GM19023 (cell line): ENCODE measurements around the gene IL17RB.

ENCODE experiments used
- ATAC-seq: cut with Tn5 transposase; IDR thresholded peaks from one replicate; pipeline ENCODE4 v1.9.1; 2021; ENCODE audit warnings: mild to moderate bottlenecking, moderate library complexity; ENCODE audit not compliant: unreplicated experiment

The IL17RB gene

DNA sequence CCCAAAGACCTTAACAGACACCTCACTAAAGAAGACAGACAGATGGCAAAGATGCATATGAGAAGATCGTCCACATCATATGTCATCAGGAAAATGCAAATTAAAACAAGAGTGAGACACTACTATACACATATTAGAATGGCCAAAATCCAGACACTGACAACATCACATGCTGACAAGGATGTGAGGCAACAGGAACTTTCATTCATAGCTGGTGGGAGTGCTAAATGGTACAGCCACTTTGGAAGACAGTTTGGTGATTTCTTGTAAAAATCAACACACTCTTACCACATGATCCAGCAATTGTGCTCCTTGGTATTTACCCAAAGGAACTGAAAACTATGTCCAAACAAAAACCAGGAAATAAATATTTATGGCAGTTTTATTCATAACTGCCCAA, 17.8 kb upstream of the IL17RB start:
- no peak for ATAC-seq

DNA sequence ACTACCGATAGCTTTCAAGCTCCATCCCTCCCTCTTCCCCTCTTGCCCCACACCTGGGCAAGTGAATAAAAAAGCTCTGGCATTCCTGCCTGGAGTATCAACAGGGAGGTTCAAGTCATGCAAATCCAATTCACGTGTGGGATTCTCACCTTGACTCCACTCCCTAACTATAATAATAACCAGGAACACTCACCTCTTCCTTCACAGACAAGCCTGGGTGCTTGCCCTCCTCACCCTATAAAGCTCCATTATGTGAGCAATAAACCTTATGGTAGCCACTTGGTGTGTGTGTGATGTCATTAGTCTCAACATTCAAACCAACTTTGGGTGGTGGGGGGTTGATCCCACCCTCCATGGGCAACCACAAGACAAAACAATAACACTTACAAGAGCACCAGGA, 16.8 kb upstream of the IL17RB start:
- ATAC-seq = no peak

DNA sequence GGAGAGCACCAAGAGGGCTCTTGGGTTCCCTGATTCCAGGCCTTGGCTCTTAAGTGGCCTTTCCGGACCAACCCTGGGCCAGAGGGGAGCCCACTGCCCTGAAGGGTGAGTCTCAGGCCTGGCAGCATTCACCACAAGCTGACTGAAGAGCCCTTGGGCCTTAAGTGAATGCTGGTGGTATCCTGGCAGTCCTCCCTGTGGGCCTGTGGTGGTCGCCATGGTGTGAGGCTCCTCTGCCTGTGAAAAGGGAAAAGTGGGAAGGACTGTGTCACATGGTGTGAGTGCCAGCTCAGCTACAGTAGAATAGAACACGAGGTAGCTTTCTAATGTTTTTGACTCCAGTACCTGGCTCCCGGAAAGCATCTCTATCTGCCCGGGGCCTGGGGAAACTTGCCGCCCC, 15.4 kb upstream of the IL17RB start:
- no peak for ATAC-seq

DNA sequence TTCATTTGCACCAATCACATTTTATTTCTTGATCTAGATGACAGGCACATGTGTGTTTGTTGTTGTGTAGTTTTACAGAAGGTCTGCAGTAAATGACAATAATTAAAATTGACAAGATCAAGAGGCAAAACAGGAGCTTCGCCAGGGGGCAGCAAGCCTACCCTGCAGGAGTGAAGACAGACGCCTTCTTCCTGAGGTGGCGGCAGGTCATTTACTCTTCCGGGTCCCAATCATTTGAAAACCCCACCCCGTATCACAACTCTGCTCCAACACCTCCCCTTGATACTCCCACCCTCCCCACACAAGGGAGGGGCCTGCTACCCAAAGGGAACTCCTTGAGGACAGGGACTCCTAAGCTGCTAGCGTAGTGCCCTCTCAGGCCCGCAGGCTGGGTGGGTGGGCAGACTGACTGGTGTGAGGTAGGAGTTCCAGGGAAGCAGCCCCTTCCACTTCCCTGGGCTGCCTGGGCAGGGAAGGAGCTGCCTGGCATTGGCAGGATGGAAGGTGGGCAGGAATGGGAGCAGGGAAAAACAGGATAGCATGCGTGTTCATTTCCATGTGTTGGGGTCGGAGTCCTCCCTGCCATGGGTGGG, 13.2 kb upstream of the IL17RB start:
- ATAC-seq = no peak

DNA sequence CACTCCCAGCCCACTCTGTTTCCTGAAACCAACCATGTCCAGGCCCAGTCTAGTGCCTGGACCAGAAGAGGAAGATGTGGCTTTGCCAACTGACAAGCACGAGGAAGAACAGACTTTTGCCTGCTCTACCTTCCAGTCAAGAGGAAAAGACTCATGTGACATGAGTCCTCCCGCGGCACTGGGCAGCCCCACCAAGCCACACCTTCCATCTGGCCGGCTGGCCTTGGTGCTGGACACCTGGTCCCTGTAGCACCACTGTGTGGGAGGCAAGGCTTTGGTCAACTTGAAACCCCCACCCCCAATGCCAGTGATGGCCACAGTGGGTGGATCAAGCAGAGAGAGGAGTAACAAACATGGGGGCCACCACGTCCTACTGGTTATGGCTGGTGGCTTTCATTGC, 12.7 kb upstream of the IL17RB start:
- ATAC-seq = no peak

DNA sequence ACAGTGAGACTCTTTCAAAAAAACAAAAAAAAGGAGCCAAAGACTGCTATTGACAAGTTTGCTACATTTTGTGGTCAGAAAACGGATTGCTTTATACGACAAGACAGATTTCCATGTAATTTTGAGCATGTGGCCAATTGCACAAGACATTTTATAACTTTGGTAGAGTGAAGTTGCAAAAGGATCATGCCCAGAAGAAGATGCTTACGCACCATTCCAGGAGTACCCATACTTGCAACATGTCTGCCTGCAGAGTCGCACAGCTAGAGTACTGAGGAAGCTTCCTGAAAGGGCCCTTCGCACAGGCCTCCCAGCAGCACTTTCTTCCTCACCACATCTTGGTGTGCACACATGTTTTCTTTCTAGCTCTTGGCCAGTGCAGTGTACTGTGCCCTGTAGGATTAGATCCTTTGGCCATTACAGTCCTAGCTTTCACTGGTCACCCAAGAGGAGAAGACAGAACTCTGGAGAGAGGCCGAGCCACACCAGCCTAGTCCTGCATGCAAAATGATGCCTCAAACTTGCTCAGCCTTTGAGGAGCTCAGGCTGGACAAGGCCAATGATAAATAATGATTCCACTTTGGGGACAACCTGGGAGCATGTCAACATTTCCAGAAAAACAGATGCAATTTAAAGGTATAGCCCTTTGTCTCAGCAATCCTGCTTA, 11.8 kb upstream of the IL17RB start:
- no peak for ATAC-seq

DNA sequence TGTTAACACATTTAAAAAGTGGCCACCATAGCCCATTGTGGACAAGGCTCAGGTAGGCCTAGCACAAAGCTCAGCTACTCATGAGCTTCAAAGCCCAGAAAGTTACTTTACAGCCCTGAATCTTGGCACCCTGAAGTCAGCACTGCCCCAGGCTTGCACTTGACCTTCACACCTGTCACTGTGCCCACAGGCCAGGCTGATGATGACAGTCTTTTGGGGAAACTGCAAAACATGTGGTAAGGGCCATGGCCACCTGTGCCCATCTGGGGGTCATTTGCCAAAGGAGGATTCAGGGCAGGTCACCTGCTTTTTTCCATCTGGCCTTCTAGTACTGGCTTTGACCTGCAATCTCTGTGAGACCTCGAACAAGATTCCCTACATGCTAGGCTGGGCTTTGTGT, 11.1 kb upstream of the IL17RB start:
- no peak for ATAC-seq

DNA sequence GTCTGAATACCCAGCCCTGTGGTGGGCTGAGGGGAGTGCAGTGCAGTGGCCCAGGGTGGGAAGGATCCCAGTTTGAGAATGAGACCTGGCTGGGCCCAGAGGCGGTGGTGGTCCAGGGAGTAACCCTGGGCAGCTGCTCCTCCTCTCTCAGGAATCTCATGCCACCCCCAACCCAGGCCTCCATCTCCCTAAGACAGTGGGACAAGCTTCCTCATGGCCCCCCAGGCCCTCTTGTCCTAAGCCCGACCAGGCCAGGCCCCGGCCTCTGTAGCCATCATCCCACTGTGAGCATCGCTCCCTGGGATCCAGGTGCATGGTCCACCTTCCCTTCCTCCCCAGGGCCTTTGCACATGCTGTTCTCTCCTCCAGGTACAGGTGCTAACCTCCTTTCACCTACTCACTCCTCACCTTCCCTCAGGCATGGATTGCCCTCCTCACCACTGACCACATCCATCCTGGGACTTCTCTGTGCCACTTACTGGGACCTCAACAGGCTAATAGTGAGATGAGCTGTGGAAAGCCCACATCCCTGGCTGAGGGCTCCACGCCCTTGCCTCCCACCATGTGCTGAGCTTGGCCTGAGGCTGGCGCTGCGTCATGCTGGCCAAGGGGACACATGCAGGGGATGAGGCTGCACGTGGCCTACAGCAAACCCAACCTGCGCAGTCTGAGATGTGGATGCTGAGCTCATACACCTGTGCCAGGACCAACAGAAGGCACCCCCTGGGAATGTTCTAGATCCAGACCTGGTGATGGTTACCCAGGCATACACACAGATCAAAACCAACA, 10.1 kb upstream of the IL17RB start:
- no peak for ATAC-seq

DNA sequence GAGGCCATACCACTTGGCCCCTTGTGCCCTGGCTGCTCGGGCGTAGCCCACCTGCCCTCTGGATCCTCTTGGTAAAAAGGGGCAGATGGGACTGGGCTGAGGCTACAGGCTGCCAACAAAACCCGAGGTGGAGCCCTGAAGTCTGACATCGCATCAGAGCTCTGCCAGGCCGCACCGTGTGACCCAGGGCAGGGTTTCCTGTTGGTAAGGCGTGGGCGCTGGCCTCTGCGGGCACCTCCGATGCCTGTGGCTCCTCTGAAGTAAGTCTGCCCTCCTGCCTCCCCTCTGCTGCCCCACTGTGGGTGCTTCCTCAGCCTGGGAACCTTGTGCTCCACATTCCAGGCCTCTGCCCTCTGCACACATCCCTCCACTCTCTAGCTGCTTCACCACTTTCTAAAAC, 9.0 kb upstream of the IL17RB start:
- ATAC-seq = no peak

DNA sequence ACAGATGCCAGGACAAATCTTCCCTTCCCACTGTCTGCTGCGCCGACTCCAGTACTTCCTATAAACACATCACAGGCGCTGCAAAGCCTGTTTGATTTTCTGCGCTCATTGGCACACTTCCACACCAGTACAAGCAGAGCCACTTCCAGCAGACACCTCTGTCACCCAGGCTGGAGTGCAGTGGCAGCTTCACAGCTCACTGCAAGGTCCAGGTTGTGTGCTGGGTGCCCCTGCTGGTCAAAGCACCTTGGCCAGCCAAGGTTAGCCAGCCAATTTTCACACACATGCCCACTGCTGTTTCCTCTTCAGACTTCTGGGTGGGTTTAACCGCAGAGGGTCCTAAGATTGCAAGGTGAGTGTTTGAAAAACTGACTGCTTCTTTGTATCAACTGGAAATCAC, 5.1 kb upstream of the IL17RB start:
- ATAC-seq = no peak

DNA sequence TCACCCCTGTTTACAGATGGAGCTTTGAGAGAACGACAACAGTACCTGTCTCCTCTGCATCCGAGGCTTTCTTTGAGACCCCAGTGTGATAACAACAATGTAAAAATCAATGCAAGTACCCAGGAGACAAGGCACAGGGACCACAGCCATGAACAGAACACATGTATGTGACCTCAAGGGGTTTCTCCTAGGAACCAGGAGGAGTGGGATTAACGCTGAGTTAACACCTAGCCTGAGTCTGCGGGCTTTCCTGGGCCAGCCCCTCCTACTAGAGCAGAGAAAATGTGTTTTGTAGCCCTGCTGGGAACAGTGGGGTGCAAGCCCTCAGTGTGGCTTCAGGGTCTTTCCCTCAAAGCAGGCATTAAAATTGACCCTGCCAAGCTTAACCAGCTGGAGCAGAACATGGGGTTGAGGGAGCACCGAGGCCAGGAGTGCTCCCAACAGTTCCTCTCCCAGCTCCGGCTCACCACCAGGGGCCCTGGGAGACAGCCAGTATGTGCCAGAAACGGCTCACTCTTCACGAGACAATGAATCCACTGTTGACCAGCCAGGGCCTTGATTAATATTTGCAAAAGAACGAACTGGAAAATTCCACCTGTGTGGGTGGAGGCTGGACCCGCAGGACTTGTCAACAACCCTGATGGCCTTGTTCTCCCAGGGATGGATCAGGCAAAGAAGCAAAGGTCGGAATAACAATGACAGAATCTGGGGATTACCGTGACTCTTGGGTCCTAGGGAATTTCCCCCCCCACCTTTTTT, 3.8 kb upstream of the IL17RB start:
- ATAC-seq = no peak

DNA sequence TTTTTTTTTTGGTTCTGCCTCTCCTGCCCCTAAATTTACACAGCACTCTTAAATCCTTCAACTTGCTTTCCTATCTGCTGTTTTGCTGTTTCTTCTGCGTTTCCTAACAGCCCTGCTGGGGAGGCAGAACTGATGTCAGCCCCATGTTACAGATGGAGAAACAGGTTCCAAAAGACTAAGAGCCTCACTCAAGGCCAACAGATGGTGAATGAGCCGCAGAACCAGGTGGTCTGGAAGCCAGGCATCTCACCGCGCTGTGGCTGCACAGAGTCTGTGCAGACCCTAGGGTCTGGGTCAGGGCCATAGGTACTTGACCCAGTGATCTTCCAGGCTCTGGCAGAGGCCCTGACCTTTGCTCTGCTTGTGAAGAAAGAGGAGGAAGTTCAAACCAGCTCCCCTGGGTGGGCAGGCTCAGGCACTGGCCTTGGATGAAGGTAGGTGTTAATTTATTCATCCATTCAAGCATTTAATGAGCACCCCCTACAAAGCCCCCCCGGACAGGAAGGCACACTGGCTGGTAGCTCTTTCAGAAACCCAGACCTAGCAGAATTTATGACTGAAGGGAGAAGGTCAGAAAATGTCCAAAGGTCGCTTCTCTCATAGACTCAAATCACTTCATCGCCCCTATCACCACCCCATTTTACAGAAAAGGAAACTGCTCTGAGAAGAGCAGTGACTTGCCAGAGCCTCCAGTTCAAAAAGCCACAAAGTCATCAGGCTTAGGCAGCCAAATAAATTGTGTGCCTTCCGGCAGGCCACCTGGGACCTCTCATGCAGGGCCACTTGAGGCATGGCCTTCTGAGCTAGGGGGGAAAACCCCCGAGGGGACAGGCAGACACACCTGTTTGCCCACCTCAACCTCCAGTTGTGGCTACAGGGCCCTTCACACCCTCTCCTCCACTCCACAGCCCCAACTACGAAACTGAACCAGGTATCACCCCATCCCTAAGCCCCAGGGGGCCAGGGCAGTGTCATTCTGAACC, 2.9 kb upstream of the IL17RB start:
- peak; percentile 43 for ATAC-seq

DNA sequence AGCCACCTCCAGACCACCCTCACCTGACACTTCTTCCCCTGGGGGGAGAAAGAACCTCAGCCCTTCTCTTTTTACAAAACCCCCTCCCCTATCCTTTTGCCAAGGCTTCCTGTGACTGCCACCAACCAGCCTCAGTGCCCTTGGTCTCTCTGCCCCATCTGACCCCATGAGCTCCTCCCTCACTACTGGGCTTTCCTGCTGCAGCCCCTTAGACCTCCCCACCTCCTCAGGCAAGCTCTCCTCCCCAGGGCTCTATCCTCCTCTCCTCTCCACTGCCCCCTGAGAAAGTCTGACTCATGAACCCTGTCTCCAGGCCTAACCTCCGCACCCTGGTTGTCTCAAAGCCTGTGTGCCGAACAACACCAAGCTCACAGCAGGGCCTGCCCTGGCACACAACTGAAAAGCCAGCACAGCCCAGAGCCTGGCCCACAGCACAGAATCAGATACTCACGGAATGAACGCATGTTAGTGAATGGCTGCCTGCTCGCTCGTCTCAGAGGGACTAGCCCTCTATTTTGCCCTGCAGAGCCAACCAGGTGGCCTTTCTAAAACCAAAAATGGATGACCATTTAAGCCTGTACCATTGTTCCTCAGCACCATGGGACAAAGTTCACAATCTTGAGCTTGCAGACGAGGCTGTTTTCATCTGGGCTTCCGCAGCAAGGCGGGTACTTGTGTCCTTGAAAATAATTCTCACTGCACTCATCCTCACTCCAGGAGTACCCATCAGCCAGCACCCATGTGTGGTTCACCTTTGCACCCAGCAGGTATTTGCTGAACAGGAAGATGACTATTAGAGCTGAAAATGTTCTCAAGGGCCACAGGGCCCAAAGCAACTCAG, 1.9 kb upstream of the IL17RB start:
- ATAC-seq = peak; percentile 0

DNA sequence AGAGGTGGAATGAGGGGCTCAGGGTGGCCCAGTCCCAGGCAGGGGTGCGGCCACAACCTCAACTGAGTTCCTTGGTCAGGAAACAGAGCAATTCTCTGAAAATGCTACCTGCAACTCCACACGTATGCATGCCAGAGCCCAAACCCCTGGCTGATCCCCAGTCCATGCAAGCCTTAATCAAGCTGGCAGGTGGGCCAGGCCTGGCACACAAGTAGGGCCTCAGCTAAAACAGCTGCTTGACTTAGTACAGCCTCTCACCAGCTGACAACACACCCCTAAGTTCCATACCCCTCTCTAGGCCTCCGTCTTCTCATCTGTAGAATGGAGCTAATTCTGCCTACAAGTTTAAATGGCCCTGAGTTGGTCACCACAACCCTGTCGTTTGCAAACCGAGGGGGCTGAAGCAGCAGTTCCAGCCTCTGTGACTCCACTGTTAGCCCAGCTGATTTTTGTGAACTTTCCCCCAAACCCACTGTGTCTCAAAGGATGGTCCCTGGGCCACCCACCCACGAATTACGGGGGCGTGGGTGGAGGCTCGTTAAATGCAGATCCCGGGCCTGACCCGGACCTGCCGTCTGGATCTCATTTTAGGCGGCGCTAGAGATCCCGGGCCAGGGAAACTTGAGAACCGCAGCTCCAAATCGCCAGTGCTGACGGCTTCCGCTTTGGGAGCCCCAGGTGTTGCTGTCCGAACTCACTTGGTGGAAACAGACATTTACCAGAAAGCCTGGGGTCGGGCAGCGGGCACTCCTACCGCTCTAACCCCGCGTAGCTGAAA, 1.1 kb upstream of the IL17RB start:
- peak; percentile 9 for ATAC-seq

DNA sequence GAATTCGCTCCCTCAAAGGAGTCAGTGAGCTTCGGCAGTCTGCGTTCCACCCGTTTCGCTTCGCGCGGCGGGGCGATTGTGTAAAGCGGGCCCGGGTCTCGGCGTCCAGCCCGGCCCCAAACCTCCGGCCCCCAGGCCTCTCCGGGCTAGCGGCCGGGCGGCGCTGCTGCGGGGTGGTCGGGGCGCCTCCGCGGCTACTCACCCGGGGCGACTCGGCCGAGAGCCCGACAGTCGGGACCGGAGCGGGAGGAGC, 561 bp upstream of the IL17RB start:
- no peak for ATAC-seq

DNA sequence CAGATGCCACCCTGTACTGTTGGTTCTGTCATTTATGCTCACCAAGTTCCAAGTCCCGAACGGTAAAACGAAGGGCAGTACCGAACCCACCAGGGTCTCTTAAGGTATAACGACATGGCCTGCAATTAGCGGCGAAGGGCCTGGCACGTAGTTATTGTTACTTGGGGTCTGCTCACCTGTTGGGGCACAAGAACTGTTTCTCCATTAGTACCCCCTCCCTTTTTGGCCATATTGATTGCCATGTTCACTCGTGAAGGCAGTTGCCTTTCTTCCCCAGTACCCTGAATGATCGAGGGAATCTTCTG, 435 bp downstream of the IL17RB start:
- ATAC-seq = no peak

DNA sequence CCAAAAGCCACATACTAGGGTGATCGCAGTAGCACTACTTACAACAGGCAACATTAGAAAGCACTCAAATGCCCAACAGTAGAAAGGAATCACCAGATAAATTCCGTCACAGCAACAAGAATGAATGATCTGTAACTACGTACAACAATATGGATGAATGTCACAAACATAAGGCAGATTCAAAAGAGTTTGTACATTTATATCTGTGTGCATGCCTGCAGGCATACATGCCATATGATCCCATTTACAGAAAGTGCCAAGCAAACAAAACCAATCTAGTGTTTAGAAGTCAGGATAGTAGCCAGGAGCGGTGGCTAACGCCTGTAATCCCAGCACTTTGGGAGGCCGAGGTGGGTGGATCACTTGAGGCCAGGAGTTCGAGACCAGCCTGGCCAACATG, 3.5 kb downstream of the IL17RB start:
- no peak for ATAC-seq

DNA sequence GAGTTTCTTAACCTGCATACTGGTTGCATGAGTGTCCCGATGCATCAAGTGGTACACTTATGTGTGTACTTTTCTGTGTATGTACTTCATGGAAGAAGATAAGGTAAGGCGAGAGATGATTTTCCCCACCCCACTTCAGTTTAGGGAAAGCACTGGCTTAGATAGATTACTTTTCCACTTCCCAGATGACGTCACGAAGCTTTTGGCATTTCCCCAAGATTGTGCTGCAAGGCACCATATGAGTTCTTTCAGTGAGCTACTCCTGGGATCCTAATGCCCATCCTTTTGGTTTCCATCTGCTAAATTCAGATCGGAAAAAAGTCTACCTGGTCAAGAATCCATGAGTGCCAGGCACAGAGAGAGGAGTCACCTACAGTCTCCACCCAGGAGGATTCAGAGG, 4.5 kb downstream of the IL17RB start:
- ATAC-seq = no peak

DNA sequence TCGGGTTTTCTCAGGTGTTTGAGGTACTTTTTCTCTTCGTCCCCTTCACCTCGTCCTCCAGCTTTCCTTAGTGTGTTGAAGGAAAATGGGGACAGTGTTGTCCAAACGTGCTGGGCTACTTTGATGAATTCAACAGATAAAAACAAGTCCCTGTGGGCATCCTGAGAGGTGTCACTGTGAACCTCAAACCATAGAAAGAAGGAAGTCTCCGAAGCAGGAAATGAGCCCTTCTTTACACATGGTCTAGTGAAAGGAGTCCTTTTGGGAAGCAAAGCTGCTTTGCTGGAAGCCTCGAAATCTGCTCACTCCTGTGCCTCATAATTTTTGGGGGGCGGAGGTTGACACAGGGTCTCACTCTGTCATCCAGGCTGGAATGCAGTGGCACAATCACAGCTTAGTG, 10.6 kb downstream of the IL17RB start:
- no peak for ATAC-seq
